Trophoblast cell (in vitro differentiated cells and primary cell): ENCODE results near the gene NTNG1.

ENCODE experiments used
- DNase-seq, 2 donors: peaks; one replicate each; pipeline ENCODE4 v3.0.0-alpha.2; 2016
- H2AFZ ChIP-seq: 2 replicates; pipeline ENCODE4 v1.6.1; 2013; ENCODE audit warnings: low read length, moderate library complexity, mild to moderate bottlenecking; ENCODE audit not compliant: insufficient read depth, poor library complexity
- H2AK5ac ChIP-seq: 2 replicates; pipeline ENCODE4 v1.6.1; 2013; ENCODE audit warnings: mild to moderate bottlenecking, low read length
- H2BK120ac ChIP-seq: 2 replicates; pipeline ENCODE4 v1.6.1; 2013; ENCODE audit warnings: low read length, mild to moderate bottlenecking, moderate library complexity; ENCODE audit not compliant: insufficient read depth, poor library complexity
- H2BK12ac ChIP-seq: 2 replicates; pipeline ENCODE4 v1.6.1; 2013; ENCODE audit warnings: mild to moderate bottlenecking, low read length, moderate library complexity
- H2BK5ac ChIP-seq: 2 replicates; pipeline ENCODE4 v1.6.1; 2013; ENCODE audit warnings: low read length, low read depth, moderate library complexity, mild to moderate bottlenecking; ENCODE audit not compliant: poor library complexity
- H3K14ac ChIP-seq: 2 replicates; pipeline ENCODE4 v1.6.1; 2013; ENCODE audit warnings: mild to moderate bottlenecking, low read length
- H3K18ac ChIP-seq: 2 replicates; pipeline ENCODE4 v1.6.1; 2013; ENCODE audit warnings: mild to moderate bottlenecking, low read length
- H3K23ac ChIP-seq: 2 replicates; pipeline ENCODE4 v1.6.1; 2013; ENCODE audit warnings: low read length
- H3K27ac ChIP-seq: 2 replicates; pipeline ENCODE4 v1.5.1; 2013; ENCODE audit warnings: low read depth, mild to moderate bottlenecking, inconsistent platforms, low read length, moderate library complexity
- H3K27me3 ChIP-seq: 2 replicates; pipeline ENCODE4 v1.6.1; 2013; ENCODE audit warnings: inconsistent platforms, mild to moderate bottlenecking, low read length, moderate library complexity; ENCODE audit not compliant: insufficient read depth
- H3K36me3 ChIP-seq, 2 experiments: 1 replicate in 1 of 2; 2 replicates in 1 of 2; pipeline ENCODE4 v1.6.1; 2013; ENCODE audit warnings: low read length in 2 of 2, mild to moderate bottlenecking in 2 of 2, moderate library complexity in 1 of 2; ENCODE audit not compliant: insufficient read depth in 2 of 2, control insufficient read depth in 1 of 2
- H3K4ac ChIP-seq: 2 replicates; pipeline ENCODE4 v1.6.1; 2013; ENCODE audit warnings: low read depth, mild to moderate bottlenecking, low read length, moderate library complexity
- H3K4me1 ChIP-seq, 2 experiments: 1 replicate in 1 of 2; 2 replicates in 1 of 2; pipeline ENCODE4 v1.6.1; 2013; ENCODE audit warnings: low read length in 2 of 2, mild to moderate bottlenecking in 2 of 2, moderate library complexity in 1 of 2; ENCODE audit not compliant: insufficient read depth in 2 of 2, control insufficient read depth in 1 of 2
- H3K4me2 ChIP-seq: 2 replicates; pipeline ENCODE4 v1.6.1; 2013; ENCODE audit warnings: inconsistent platforms, mild to moderate bottlenecking, low read length, moderate library complexity
- H3K4me3 ChIP-seq: 2 replicates; pipeline ENCODE4 v1.5.1; 2013; ENCODE audit warnings: mild to moderate bottlenecking, low read depth, low read length, inconsistent platforms
- H3K79me1 ChIP-seq: one replicate; pipeline ENCODE4 v1.6.1; 2013; ENCODE audit warnings: low read length
- H3K79me2 ChIP-seq: 2 replicates; pipeline ENCODE4 v1.6.1; 2013; ENCODE audit warnings: low read length, mild to moderate bottlenecking; ENCODE audit not compliant: control insufficient read depth, insufficient read depth, poor library complexity
- H3K9ac ChIP-seq: 2 replicates; pipeline ENCODE4 v1.6.1; 2013; ENCODE audit warnings: mild to moderate bottlenecking, low read length
- H3K9me3 ChIP-seq: 2 replicates; pipeline ENCODE4 v1.6.1; 2013; ENCODE audit warnings: low read depth, mild to moderate bottlenecking, control low read depth, inconsistent platforms, low read length; ENCODE audit not compliant: insufficient read depth
- H4K12ac ChIP-seq: 2 replicates; pipeline ENCODE4 v1.6.1; 2013; ENCODE audit warnings: low read depth, mild to moderate bottlenecking, low read length, moderate library complexity
- H4K8ac ChIP-seq: 2 replicates; pipeline ENCODE4 v1.6.1; 2013; ENCODE audit warnings: low read depth, mild to moderate bottlenecking, low read length, moderate library complexity
- H4K91ac ChIP-seq: one replicate; pipeline ENCODE4 v1.6.1; 2013; ENCODE audit warnings: low read depth, mild to moderate bottlenecking, low read length, moderate library complexity
- WGBS: extraction: QIAGEN DNeasy Blood & Tissue Kit; methylation state at CpG from one replicate; pipeline ENCODE4 v1.1.7; 2013; ENCODE audit warnings: missing lambda C conversion rate; ENCODE audit not compliant: insufficient read length, insufficient coverage; ENCODE audit errors: extremely low coverage; 5-methylcytosine and 5-hydroxymethylcytosine counted together

Gene NTNG1

GRCh38 chr1:107525145-107525544 lies 384.3 kb downstream of the NTNG1 start:
- H4K91ac ChIP-seq: no peak overlapping the region
- no peak overlapping the region for H3K27ac ChIP-seq
- H3K4me3 ChIP-seq: no peak overlapping the region
- H3K4ac ChIP-seq: no peak overlapping the region
- no peak overlapping the region for H2AK5ac ChIP-seq
- no peak overlapping the region for H3K9ac ChIP-seq
- no peak overlapping the region for H3K4me2 ChIP-seq
- no peaks in the 10 kb centered on the region for H3K4me1 ChIP-seq
- no peaks in the 10 kb centered on the region for H3K36me3 ChIP-seq
- no peaks in the 10 kb centered on the region for H3K79me2 ChIP-seq
- H3K23ac ChIP-seq: no peak overlapping the region
- no peak overlapping the region for H2BK12ac ChIP-seq
- no peaks in the 10 kb centered on the region for H3K27me3 ChIP-seq
- H3K14ac ChIP-seq: no peak overlapping the region
- H2BK5ac ChIP-seq: no peak overlapping the region
- no peaks in the 10 kb centered on the region for H3K9me3 ChIP-seq
- WGBS: no CpG with 5 or more reads among the region's 1 CpG
- no peak overlapping the region for H4K12ac ChIP-seq
- no peak overlapping the region for H3K18ac ChIP-seq
- no peaks in the 10 kb centered on the region for H3K79me1 ChIP-seq
- H4K8ac ChIP-seq: no peak overlapping the region
- H2BK120ac ChIP-seq: no peak overlapping the region
- peak; percentile 22 to 78 for DNase-seq
- H2AFZ ChIP-seq: no peak overlapping the region

GRCh38 chr1:107525961-107526360 lies 385.1 kb downstream of the NTNG1 start:
- Histone ChIP-seq H3K14ac (no peak overlapping the region), H2BK12ac (no peak overlapping the region), H3K4ac (no peak overlapping the region), H3K9ac (no peak overlapping the region), H3K23ac (no peak overlapping the region), H4K8ac (no peak overlapping the region), H2BK5ac (no peak overlapping the region), H3K4me3 (no peak overlapping the region), H2AFZ (no peak overlapping the region), H3K79me2 (no peaks in the 10 kb centered on the region), H3K4me1 (no peaks in the 10 kb centered on the region), H3K79me1 (no peaks in the 10 kb centered on the region), H3K27ac (no peak overlapping the region), H2BK120ac (no peak overlapping the region), H3K4me2 (no peak overlapping the region), H2AK5ac (no peak overlapping the region), H3K27me3 (no peaks in the 10 kb centered on the region), H3K36me3 (no peaks in the 10 kb centered on the region), H4K91ac (no peak overlapping the region), H3K9me3 (no peaks in the 10 kb centered on the region), H4K12ac (no peak overlapping the region), H3K18ac (no peak overlapping the region)
- WGBS: no CpG with 5 or more reads among the region's 2 CpGs
- DNase-seq: no peak

DNA sequence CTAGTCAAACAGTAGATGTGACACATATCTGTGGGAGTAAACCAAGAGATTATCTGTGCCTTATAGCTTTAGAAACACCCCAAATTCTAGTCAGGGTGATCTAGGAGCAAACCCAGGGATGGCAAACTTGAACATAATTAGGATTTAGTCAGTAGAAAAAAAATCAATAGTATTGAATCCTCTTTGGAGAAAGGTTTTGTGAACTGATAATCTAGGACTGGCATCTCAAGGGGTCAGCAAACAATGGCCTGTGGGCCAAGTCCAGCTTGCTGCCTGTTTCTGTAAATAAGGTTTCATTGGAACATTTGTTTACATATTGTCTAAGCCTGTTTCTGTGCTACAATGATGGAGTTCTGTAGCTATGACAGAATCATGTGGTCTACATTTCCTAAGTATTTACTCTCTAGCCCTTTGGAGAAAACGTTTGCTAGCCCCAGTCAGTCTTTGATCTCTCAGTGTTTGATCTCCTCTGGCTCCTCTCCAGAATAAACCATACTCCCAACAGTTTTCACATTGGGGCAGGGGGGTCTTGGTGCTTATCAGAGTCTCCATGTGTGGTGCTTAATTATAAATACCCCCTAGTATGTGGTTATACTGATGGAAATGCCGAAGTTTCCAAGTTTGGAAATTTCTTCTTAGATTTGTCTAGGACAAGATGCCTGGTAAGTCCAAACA lies 385.8 kb downstream of the NTNG1 start:
- H3K14ac ChIP-seq: no peak overlapping the region
- WGBS: no CpG with 5 or more reads among the region's 2 CpGs
- H3K36me3 ChIP-seq: no peaks in the 10 kb centered on the region
- no peaks in the 10 kb centered on the region for H3K27me3 ChIP-seq
- H3K4me2 ChIP-seq: no peak overlapping the region
- H3K23ac ChIP-seq: no peak overlapping the region
- no peaks in the 10 kb centered on the region for H3K79me1 ChIP-seq
- no peak overlapping the region for H4K8ac ChIP-seq
- no peak overlapping the region for H3K9ac ChIP-seq
- no peaks in the 10 kb centered on the region for H3K9me3 ChIP-seq
- no peaks in the 10 kb centered on the region for H3K79me2 ChIP-seq
- no peak overlapping the region for H2AFZ ChIP-seq
- no peak overlapping the region for H3K18ac ChIP-seq
- H2BK5ac ChIP-seq: no peak overlapping the region
- no peak overlapping the region for H2AK5ac ChIP-seq
- no peak overlapping the region for H4K91ac ChIP-seq
- H3K4me1 ChIP-seq: no peaks in the 10 kb centered on the region
- H4K12ac ChIP-seq: no peak overlapping the region
- H3K4me3 ChIP-seq: no peak overlapping the region
- DNase-seq: no peak
- no peak overlapping the region for H2BK120ac ChIP-seq
- H2BK12ac ChIP-seq: no peak overlapping the region
- H3K4ac ChIP-seq: no peak overlapping the region
- no peak overlapping the region for H3K27ac ChIP-seq

- WGBS: no CpG with 5 or more reads among the region's 6 CpGs
- DNase-seq: peak; percentile 15 to 77
- no peak overlapping the region for H2AK5ac ChIP-seq
These were observed 388.8 kb downstream of the NTNG1 start for GRCh38 chr1:107529511-107530149.

More at GRCh38 chr1:107529511-107530149, 388.8 kb downstream of the NTNG1 start:
- Histone ChIP-seq H3K27me3 (no peaks in the 10 kb centered on the region), H2AFZ (no peak overlapping the region), H3K36me3 (no peaks in the 10 kb centered on the region), H3K9ac (no peak overlapping the region), H3K79me2 (no peaks in the 10 kb centered on the region), H4K12ac (no peak overlapping the region), H3K23ac (no peak overlapping the region), H4K91ac (no peak overlapping the region), H2BK120ac (no peak overlapping the region), H3K9me3 (no peaks in the 10 kb centered on the region), H2BK12ac (no peak overlapping the region), H3K4me2 (no peak overlapping the region), H3K18ac (no peak overlapping the region), H2BK5ac (no peak overlapping the region), H3K27ac (no peak overlapping the region), H3K4me3 (no peak overlapping the region), H4K8ac (no peak overlapping the region), H3K14ac (no peak overlapping the region), H3K79me1 (no peaks in the 10 kb centered on the region), H3K4me1 (no peaks in the 10 kb centered on the region), H3K4ac (no peak overlapping the region)
